GM12891 (cell line): ENCODE measurements around the gene SERPINB2.

Experiments used
- PAX5 ChIP-seq: IDR thresholded peaks from 2 replicates; pipeline ENCODE4 v1.6.1; 2011; ENCODE audit warnings: low read length, moderate library complexity, mild to moderate bottlenecking; ENCODE audit not compliant: insufficient read depth, severe bottlenecking
- POLR2A ChIP-seq: IDR thresholded peaks from 2 replicates; pipeline ENCODE4 v1.6.1; 2011; ENCODE audit warnings: low read depth, low read length, control low read depth
- POLR2AphosphoS5 ChIP-seq: IDR thresholded peaks from 2 replicates; pipeline ENCODE4 v1.6.1; 2011; ENCODE audit warnings: low read depth, low read length, control low read depth
- POU2F2 ChIP-seq: IDR thresholded peaks from 2 replicates; pipeline ENCODE4 v1.6.1; 2011; ENCODE audit warnings: low read depth, mild to moderate bottlenecking, control low read depth, low read length, moderate library complexity
- SPI1 ChIP-seq: IDR thresholded peaks from 2 replicates; pipeline ENCODE4 v1.6.1; 2011; ENCODE audit warnings: low read depth, low read length, control low read depth
- TAF1 ChIP-seq: IDR thresholded peaks from 2 replicates; pipeline ENCODE4 v1.6.1; 2011; ENCODE audit warnings: low read depth, low read length, control low read depth

GRCh38 chr18:63872586-63872985, 14.9 kb upstream of the SERPINB2 start:
- TF ChIP-seq POLR2AphosphoS5, result no peak
- no peak for TF ChIP-seq POLR2A
- no peak for TF ChIP-seq TAF1
- no peak for TF ChIP-seq PAX5
- TF ChIP-seq SPI1, result no peak
- no peak for TF ChIP-seq POU2F2
